ENCODE results near the gene HOXA9. TPM values are rescaled to one million over a fixed set of nuclear protein-coding genes. Genes with fewer than 3 reads are reported as not detected.
A peak's percentile ranks its signal among the peaks of the same experiment; 100 is the strongest.

Gene HOXA9
- polyA plus RNA-seq, 1 donor (not counting 4 experiments of a cell fraction or from before 2014, with no cell fraction given): 28.1 TPM

DNA sequence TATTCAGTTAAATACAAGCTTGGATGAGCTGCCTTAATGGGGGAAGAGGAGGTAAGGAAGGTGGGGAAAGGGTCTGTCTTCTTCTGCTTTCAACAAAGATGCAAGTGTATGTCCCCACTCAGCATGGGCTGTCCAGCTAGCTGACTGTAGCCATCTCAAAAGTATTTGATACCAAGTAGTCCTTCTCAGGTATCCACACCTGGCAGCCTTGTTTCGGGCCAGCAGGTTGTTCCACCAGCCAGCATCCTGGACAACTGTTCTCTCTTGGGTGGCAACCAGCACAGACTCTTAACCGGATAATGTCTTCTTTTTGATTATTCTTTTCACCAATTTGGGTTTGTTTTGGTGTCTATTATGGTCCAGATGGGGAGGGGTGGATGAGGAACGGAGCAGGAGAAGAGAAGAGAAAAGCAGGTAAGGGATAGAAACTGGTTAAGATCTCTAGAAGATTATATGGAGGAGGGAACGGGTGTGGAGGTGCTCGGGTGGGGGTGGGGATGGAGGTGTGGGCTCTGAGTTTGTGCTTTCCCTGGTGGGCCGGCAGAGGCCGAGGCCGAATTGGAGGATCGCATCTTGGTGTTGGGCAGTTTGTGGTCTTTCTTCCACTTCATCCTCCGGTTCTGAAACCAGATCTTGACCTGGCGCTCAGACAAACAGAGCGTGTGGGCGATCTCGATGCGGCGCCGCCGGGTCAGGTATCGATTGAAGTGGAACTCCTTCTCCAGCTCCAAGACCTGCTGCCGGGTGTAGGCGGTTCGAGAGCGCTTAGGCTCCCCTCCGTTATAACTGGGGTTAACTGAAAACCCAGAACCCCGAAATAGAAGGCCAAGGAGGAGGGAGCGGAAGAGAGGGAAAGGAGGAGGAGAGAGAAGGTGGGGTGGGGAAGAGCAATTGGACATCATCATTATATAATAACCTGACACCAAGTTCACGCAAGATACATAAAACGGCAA lies 36.3 kb downstream of the HOXA9 start:
- no peaks in the 10 kb centered on the region for H3K9me1 ChIP-seq (ENCODE audit: control insufficient read depth, extremely low read depth, insufficient read depth, low read length)
- no peaks in the 10 kb centered on the region for H3K9me3 ChIP-seq (ENCODE audit: control insufficient read depth, low read depth, low read length)
- H3K27me3 ChIP-seq (ENCODE audit: control insufficient read depth, extremely low read depth, insufficient read depth, low read length): no peaks in the 10 kb centered on the region
- no peak for TF ChIP-seq EZH2 (IDR thresholded peaks at IDR 0.05; ENCODE audit: low read length)
- TF ChIP-seq, protein P1, sequence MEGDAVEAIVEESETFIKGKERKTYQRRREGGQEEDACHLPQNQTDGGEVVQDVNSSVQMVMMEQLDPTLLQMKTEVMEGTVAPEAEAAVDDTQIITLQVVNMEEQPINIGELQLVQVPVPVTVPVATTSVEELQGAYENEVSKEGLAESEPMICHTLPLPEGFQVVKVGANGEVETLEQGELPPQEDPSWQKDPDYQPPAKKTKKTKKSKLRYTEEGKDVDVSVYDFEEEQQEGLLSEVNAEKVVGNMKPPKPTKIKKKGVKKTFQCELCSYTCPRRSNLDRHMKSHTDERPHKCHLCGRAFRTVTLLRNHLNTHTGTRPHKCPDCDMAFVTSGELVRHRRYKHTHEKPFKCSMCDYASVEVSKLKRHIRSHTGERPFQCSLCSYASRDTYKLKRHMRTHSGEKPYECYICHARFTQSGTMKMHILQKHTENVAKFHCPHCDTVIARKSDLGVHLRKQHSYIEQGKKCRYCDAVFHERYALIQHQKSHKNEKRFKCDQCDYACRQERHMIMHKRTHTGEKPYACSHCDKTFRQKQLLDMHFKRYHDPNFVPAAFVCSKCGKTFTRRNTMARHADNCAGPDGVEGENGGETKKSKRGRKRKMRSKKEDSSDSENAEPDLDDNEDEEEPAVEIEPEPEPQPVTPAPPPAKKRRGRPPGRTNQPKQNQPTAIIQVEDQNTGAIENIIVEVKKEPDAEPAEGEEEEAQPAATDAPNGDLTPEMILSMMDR (optimal IDR thresholded peaks at IDR 0.05 in 1 of 3, IDR thresholded peaks at IDR 0.05 in 1 of 3, conservative IDR thresholded peaks at IDR 0.05 in 1 of 3; ENCODE audit: extremely low read depth in 1 of 3, insufficient read depth in 2 of 3, low read length in 3 of 3): no peak
- peak overlapping the region; percentile 77 for H3K9ac ChIP-seq (ENCODE audit: control insufficient read depth, extremely low read depth, insufficient read depth, low read length)
- no peak for DNase-seq (ENCODE audit: low read depth, low spot score)
- dilution Hi-C loops (cut with MboI; ENCODE audit: extremely low pct_ligation_motif_present, low sequenced_read_pairs): no loop called here
- H2AFZ ChIP-seq (ENCODE audit: control insufficient read depth, low read length): no peak overlapping the region
- peaks cover 10% of the 10 kb centered on the region for H3K79me2 ChIP-seq (ENCODE audit: control insufficient read depth, insufficient read depth, low read length)
- peak overlapping the region; percentile 72 for H3K4me2 ChIP-seq (ENCODE audit: control insufficient read depth, extremely low read depth, insufficient read depth, low read depth, low read length)
- FAIRE-seq: no peak
- H3K36me3 ChIP-seq (ENCODE audit: control insufficient read depth in 2 of 2, extremely low read depth in 1 of 2, insufficient read depth in 2 of 2, low read length in 2 of 2): no peaks in the 10 kb centered on the region
- peaks cover 15% of the 10 kb centered on the region for H3K4me1 ChIP-seq (ENCODE audit: control insufficient read depth, extremely low read depth, insufficient read depth, low read length)
- H3K4me3 ChIP-seq (ENCODE audit: control insufficient read depth in 2 of 3, extremely low read depth in 1 of 3, insufficient read depth in 2 of 3, low read depth in 1 of 3, low read length in 3 of 3): peak overlapping the region in 1 of 3 experiments; percentile 53
- H3K27ac ChIP-seq (ENCODE audit: control insufficient read depth, insufficient read depth, low read length): no peak overlapping the region
- H4K20me1 ChIP-seq (ENCODE audit: control insufficient read depth, extremely low read depth, insufficient read depth, low read length): no peaks in the 10 kb centered on the region

- dilution Hi-C loops (cut with MboI; ENCODE audit: extremely low pct_ligation_motif_present, low sequenced_read_pairs): no loop called here
- H3K27ac ChIP-seq (ENCODE audit: control insufficient read depth, insufficient read depth, low read length): no peak overlapping the region
- no peaks in the 10 kb centered on the region for H3K27me3 ChIP-seq (ENCODE audit: control insufficient read depth, extremely low read depth, insufficient read depth, low read length)
- no peak for TF ChIP-seq EZH2 (IDR thresholded peaks at IDR 0.05; ENCODE audit: low read length)
- TF ChIP-seq, protein P1 (optimal IDR thresholded peaks at IDR 0.05 in 1 of 3, IDR thresholded peaks at IDR 0.05 in 1 of 3, conservative IDR thresholded peaks at IDR 0.05 in 1 of 3; ENCODE audit: extremely low read depth in 1 of 3, insufficient read depth in 2 of 3, low read length in 3 of 3): no peak
- no peak overlapping the region for H2AFZ ChIP-seq (ENCODE audit: control insufficient read depth, low read length)
- H3K4me1 ChIP-seq (ENCODE audit: control insufficient read depth, extremely low read depth, insufficient read depth, low read length): peaks cover 6% of the 10 kb centered on the region
- FAIRE-seq: no peak
- DNase-seq (ENCODE audit: low read depth, low spot score): no peak
- H3K4me3 ChIP-seq (ENCODE audit: control insufficient read depth in 2 of 3, extremely low read depth in 1 of 3, insufficient read depth in 2 of 3, low read depth in 1 of 3, low read length in 3 of 3): no peak overlapping the region
- H3K36me3 ChIP-seq (ENCODE audit: control insufficient read depth in 2 of 2, extremely low read depth in 1 of 2, insufficient read depth in 2 of 2, low read length in 2 of 2): no peaks in the 10 kb centered on the region
- H3K79me2 ChIP-seq (ENCODE audit: control insufficient read depth, insufficient read depth, low read length): peaks cover 6% of the 10 kb centered on the region
- H3K9me3 ChIP-seq (ENCODE audit: control insufficient read depth, low read depth, low read length): no peaks in the 10 kb centered on the region
- no peaks in the 10 kb centered on the region for H3K9me1 ChIP-seq (ENCODE audit: control insufficient read depth, extremely low read depth, insufficient read depth, low read length)
- H3K9ac ChIP-seq (ENCODE audit: control insufficient read depth, extremely low read depth, insufficient read depth, low read length): no peak overlapping the region
- no peaks in the 10 kb centered on the region for H4K20me1 ChIP-seq (ENCODE audit: control insufficient read depth, extremely low read depth, insufficient read depth, low read length)
- no peak overlapping the region for H3K4me2 ChIP-seq (ENCODE audit: control insufficient read depth, extremely low read depth, insufficient read depth, low read depth, low read length)
Measured at GRCh38 chr7:27128034-27128433, 37.3 kb downstream of the HOXA9 start.

All from keratinocyte (primary cell).